AML-193 (cell line): ENCODE data around the gene OBSL1.
A peak's percentile ranks its signal among the peaks of the same experiment; 100 is the strongest.

ENCODE experiments used
- DNase-seq, 2 experiments: peaks; one replicate each; lab custom pipeline; 2025; lab: John Stamatoyannopoulos, UW

Gene OBSL1

GRCh38 chr2:219571311-219572236 is at the start of gene OBSL1:
TSS of gene OBSL1 (minus strand) at chr2:219571539. CDS start at chr2:219571232, 307 bp downstream.
- DNase-seq = no peak

DNA sequence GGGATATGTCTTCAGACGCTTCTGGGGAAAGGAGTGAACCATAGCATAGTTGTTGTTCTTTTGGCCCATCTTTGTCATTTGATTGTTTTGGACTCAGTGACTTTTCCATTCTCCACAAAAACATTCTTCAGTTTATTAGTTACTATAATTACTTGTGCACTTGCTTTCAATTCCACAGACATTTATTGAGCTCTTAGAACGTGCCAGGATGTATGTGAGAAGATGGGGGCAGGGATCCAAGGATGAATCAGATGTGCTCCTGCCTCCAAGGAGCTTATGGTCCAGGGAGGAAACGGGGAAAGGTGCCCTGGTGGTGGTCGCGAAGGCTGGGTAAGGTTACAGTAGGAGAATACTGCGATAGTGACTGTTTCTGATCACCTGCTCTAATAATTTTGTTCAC is 49.2 kb upstream of the OBSL1 start:
- no peak for DNase-seq

DNA sequence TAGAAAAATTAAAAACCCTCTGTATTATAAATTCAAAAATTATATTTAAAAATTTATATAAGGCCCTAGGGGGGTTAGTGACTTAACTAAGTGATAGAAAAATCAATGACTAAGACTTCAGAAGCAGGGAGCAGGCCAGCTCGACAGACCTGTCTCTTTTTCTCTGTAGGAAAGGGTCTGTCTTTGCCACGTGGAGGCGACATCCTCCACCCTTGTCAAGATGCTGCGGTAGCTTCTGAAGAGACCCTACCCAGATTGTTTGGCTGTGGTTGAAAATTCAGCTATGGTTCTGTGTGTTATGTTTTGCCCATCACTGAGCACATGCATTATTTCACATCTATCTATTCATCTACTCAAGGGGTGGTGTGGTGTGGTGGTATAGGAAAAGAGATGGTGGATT is 47.9 kb upstream of the OBSL1 start:
- no peak for DNase-seq

- DNase-seq = no peak
Measured at GRCh38 chr2:219618733-219619122, 47.4 kb upstream of the OBSL1 start.

DNA sequence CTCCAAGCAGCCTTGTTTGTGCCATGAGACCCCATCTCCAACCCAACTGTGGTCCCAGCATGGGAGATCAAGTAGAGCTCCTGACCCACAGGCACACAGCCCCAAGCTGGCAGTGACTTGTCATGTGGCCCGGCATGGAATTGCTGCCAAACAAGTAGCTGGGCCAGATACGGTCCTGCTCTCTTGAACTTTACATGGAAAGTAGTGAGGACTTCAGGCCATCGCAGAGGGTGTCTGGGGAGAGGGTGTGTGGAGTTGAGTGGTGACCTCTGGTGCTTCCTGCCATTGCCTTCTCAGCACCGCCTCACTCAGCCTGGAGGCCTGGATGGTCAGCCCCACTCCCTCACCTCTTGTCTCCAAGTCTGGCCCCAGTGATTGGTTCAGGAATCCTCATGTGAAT is 45.2 kb upstream of the OBSL1 start:
- no peak for DNase-seq

DNA sequence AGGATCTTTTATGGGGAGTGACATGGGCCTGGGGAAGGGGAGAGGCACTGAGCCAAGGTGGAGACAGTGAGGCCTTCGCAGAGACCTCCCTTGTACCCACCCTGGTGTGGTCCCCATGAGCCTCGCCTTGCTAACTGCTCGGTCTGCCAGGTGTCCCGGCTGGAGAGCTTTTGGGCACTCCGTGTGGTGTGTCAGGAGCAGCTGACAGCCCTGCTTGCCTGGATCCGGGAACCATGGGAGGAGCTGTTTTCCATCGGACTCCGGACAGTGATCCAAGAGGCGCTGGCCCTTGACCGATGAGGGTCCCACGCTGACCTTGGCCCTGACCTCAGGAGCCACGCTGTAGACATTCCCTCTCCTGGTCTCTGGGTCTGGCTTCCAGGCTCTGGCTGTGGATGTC is 44.6 kb upstream of the OBSL1 start:
- DNase-seq = no peak

DNA sequence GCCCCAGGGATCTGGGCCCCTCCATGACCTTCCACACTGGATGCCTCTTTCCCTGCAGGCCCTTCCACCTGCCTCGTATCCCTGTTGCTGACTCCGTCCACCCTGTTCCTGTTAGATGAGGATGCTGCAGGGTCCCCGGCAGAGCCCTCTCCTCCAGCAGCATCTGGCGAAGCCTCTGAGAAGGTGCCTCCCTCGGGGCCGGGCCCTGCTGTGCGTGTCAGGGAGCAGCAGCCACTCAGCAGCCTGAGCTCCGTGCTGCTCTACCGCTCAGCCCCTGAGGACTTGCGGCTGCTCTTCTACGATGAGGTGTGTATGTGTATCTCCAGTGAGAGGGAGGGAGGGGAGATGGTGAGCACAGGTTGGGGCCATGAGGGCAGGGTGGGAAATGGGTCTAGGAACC is 43.7 kb upstream of the OBSL1 start:
- DNase-seq = no peak

- DNase-seq = no peak
Measured at GRCh38 chr2:219614076-219614860, 42.9 kb upstream of the OBSL1 start.

DNA sequence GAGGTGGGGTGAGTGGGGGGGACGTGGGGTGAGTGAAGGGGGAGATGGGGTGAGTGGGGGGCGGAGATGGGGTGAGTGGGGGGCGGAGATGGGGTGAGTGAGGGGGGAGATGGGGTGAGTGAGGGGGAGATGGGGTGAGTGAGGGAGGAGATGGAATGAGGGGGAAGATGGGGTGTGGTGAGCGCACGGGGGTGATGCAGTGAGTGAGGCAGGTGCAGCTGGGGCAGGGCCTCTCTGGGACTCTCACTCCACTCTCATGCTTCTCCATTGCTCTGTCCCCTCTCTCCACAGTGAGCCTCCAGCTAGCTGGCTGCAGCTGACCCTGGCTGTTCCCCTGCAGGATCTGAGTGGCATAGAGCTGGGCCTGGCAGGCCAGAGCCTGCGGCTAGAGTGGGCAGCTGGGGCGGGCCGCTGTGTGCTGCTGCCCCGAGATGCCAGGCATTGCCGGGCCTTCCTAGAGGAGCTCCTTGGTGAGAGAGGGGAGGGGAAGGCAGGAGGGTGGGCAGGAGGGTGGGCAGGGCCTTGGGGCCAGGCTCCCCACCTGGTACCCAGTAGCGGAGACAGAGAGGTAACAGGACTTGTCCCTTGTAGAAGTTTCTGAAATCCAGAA is 42.2 kb upstream of the OBSL1 start:
- no peak for DNase-seq

GRCh38 chr2:219612577-219613286 is 41.4 kb upstream of the OBSL1 start:
- no peak for DNase-seq

- DNase-seq = no peak
Measured at GRCh38 chr2:219611866-219612576, 40.7 kb upstream of the OBSL1 start.

DNA sequence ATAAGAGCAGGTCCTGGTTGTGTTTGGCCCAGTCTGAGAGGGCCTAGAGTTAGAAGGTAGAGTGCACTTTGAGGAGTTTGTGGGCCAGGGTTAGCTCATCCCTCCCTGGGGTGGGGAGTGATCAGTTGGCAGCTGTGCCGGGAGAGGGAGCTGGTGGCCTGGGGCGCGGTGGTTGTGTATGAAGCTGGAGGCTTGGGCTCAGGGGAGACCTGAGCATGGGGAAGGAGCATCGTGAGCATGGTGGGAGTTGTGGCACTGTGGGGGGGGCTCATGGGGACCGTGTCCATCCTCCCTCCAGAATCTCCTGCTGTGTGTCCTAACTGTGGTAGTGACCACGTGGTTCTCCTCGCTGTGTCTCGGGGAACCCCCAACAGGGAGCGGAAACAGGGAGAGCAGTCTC is 40.0 kb upstream of the OBSL1 start:
- DNase-seq = no peak

DNA sequence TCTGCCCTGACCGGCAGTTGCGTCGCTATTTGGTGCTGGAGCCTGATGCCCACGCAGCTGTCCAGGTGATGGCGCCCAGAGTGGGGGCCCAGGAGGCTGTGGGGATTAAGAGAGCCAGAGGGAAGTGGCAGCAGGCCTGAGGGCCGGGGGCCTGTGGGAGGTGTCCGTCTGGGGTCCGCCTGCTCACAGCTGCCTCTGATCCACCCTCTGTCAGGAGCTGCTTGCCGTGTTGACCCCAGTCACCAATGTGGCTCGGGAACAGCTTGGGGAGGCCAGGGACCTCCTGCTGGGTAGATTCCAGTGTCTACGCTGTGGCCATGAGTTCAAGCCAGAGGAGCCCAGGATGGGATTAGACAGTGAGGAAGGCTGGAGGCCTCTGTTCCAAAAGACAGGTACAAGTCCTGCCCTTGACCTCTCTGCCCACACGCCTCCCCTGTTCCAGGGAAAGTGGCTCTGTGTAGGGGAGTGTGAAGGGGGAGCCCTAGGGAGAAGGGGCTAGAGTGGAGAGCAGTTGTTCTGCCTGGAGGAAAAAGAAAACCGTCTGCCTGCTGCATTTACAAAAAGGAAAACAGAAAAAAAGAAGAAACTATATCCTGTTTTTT is 37.9 kb upstream of the OBSL1 start:
- no peak for DNase-seq

GRCh38 chr2:219608399-219608964 is 37.1 kb upstream of the OBSL1 start:
- DNase-seq = no peak

DNA sequence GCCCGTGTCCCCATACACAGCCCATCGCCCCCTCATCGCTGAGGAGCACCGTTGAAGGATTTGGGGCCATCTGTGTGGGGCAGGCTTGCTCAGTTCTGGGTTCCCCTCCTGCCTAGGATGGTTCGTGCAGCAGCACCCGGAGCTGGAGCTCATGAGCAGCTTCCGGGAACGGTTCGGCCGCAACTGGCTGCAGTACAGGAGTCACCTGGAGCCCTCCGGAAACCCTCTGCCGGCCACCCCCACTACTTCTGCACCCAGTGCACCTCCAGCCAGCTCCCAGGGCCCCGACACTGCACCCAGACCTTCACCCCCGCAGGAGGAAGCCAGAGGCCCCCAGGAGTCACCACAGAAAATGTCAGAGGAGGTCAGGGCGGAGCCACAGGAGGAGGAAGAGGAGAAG is 36.6 kb upstream of the OBSL1 start:
- DNase-seq = no peak

DNA sequence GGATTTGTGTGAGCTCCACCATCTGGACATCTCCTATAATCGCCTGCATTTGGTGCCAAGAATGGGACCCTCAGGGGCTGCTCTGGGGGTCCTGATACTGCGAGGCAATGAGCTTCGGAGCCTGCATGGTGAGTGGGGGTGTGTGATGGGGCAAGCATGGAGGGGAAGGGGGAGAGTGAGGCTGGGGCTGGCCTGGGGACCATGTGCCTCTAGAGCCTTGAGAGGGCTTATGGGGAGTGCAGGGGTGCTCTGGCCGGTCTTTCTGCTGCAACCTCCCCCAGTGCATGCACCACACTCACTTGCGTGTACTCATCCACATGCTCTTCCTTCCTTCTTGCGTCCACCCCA is 34.2 kb upstream of the OBSL1 start:
- no peak for DNase-seq

DNA sequence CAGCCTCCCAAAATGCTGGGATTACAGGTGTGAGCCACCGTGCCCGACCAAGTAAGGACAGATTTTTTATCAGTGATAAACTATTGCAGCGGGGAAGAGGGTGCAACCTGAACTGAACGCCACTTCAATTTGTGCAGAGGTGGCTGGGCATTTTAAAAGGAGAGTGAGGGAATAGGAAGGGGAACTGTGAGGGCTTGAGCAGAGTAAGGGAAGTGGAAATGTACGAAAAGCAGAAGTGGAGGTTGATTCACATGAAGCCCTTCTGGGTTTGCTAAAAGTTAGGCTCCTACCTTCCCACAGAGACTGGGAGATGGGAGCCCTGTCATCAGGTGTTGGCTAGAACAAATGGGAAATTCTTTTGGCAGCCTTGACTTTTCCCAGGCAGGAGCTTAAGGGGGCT is 32.4 kb upstream of the OBSL1 start:
- peak; percentile 72 to 79 for DNase-seq

DNA sequence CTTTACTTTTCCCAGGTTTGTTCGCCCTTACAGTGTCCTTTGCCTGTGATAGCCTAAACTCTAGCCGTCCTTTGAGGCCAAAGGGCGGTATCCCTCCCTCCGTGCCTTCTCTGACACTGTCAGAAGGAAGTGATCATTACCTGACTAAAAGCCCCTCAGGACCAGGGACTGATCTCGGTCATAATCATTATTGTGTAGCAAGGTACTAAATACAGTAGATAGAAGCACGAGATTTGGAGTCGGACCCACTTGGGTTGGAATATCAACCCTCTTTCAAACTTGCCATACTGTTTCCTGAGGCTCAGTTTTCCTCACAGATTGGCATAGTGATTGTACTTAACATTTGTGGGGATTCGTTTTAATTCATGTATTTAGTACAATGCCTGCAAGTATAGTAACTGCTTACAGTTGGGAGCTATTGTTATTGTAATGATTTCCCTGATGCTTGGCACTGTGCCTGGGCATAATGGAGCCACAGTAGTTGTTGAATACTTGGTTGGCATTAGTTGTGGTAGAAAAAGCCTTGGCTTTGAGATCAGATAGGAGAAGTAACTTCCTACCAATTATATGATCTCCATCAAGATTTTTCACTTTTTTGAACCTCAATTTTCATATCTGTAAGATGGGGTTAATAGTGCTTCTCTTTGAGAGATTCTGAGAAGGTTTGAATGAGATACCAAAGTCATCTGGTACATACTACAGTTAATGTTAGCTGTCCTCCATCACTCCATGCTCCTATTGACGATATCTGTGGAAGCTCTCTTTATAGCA is 27.2 kb upstream of the OBSL1 start:
- no peak for DNase-seq

GRCh38 chr2:219597552-219598307 is 26.4 kb upstream of the OBSL1 start, which contains the start of gene STK11IP:
TSS of gene STK11IP (plus strand) at chr2:219597857. CDS start at chr2:219598120, 263 bp downstream.
- DNase-seq = peak; percentile 89 to 94
